ENCODE results near the gene SYVN1. TPM values are rescaled to one million over a fixed set of nuclear protein-coding genes. Genes with fewer than 3 reads are reported as not detected.

The SYVN1 gene
- total RNA-seq, 1 donor from 2014 or later: 68.1 TPM

GRCh38 chr11:65118097-65118837, 16.1 kb downstream of the SYVN1 start:
- ATAC-seq (no peak), DNase-seq (no peak)
- Histone ChIP-seq H3K4me3 (no peak overlapping the region), H3K9me3 (no peaks in the 10 kb centered on the region), H3K4me1 (peaks cover 49% of the 10 kb centered on the region), H3K27me3 (ENCODE audit: low read depth) (no peaks in the 10 kb centered on the region), H3K36me3 (peaks cover 50% of the 10 kb centered on the region), H3K27ac (peak overlapping the region; percentile 54)
- TF ChIP-seq CTCF (IDR thresholded peaks at IDR 0.05): no peak
- intact Hi-C loops (cut with DNase I): no loop called here

- Histone ChIP-seq H3K4me3 (peak within 1 kb of the TSS; percentile 94), H3K4me1 (peaks cover 49% of the 10 kb centered on the region), H3K36me3 (peaks cover 50% of the 10 kb centered on the region), H3K27me3 (ENCODE audit: low read depth) (no peaks in the 10 kb centered on the region), H3K9me3 (no peaks in the 10 kb centered on the region), H3K27ac (peak within 1 kb of the TSS; percentile 91)
- ATAC-seq (peak; percentile 91 to 93), DNase-seq (peak; percentile 100)
- peak; percentile 92 for TF ChIP-seq CTCF (IDR thresholded peaks at IDR 0.05)
- intact Hi-C loops (cut with DNase I): no loop called here
These were observed 16.9 kb downstream of the SYVN1 start, which contains the start of gene ZNHIT2 for GRCh38 chr11:65117206-65118096. ZNHIT2 (minus strand) TSS chr11:65117701; CDS start chr11:65117653, 48 bp downstream.

- H3K4me1 ChIP-seq: peaks cover 53% of the 10 kb centered on the region
- no peaks in the 10 kb centered on the region for H3K27me3 ChIP-seq (ENCODE audit: low read depth)
- H3K9me3 ChIP-seq: no peaks in the 10 kb centered on the region
- intact Hi-C loops (cut with DNase I): no loop called here
- peak overlapping the region; percentile 91 for H3K27ac ChIP-seq
- H3K36me3 ChIP-seq: peaks cover 50% of the 10 kb centered on the region
- TF ChIP-seq CTCF (IDR thresholded peaks at IDR 0.05): no peak
- DNase-seq (peak; percentile 65), ATAC-seq (peak; percentile 13 to 14)
- peak overlapping the region; percentile 94 for H3K4me3 ChIP-seq
These were observed 17.7 kb downstream of the SYVN1 start for GRCh38 chr11:65116370-65117205.

- intact Hi-C loops (cut with DNase I): no loop called here
- no peak for DNase-seq
- no peak for TF ChIP-seq CTCF (IDR thresholded peaks at IDR 0.05)
- Histone ChIP-seq H3K4me3 (no peak overlapping the region), H3K9me3 (no peaks in the 10 kb centered on the region), H3K36me3 (peaks cover 43% of the 10 kb centered on the region), H3K4me1 (peaks cover 53% of the 10 kb centered on the region), H3K27ac (no peak overlapping the region), H3K27me3 (ENCODE audit: low read depth) (no peaks in the 10 kb centered on the region)
- no peak for ATAC-seq
These were observed 18.8 kb downstream of the SYVN1 start for GRCh38 chr11:65115361-65116082.
